IPS DF 19.7 (cell line): ENCODE data around the gene HCFC1R1.
"Not testable (repeated sequence)": the region's sequence is repeated elsewhere in the genome, so short reads cannot be mapped to it uniquely, and the experiment has no call there.

ENCODE experiments used
- DNase-seq: peaks from one replicate; pipeline ENCODE4 v3.0.0-alpha.2; 2013; ENCODE audit warnings: low read depth, low spot score

The HCFC1R1 gene

GRCh38 chr16:3023669-3024478 lies at the start of gene HCFC1R1, which contains the start of gene THOC6:
Gene HCFC1R1 (minus strand): TSS chr16:3023942. CDS start chr16:3023941, 1 bp downstream.
Gene THOC6 (plus strand): TSS chr16:3024035. CDS start chr16:3024327, 292 bp downstream.
- DNase-seq, result no peak

GRCh38 chr16:3073448-3073847 lies 49.7 kb upstream of the HCFC1R1 start:
- no peak for DNase-seq

GRCh38 chr16:3072576-3073263 lies 49.0 kb upstream of the HCFC1R1 start:
- DNase-seq, result not testable (repeated sequence)

GRCh38 chr16:3072148-3072547 lies 48.4 kb upstream of the HCFC1R1 start:
- not testable (repeated sequence) for DNase-seq

- no peak for DNase-seq
Observed at GRCh38 chr16:3071655-3072054, 47.9 kb upstream of the HCFC1R1 start.

GRCh38 chr16:3070608-3071111 lies 46.9 kb upstream of the HCFC1R1 start:
- no peak for DNase-seq

GRCh38 chr16:3069146-3069545 lies 45.4 kb upstream of the HCFC1R1 start:
- not testable (repeated sequence) for DNase-seq

GRCh38 chr16:3068487-3068886 lies 44.7 kb upstream of the HCFC1R1 start:
- DNase-seq, result no peak

GRCh38 chr16:3066440-3066748 lies 42.7 kb upstream of the HCFC1R1 start:
- no peak for DNase-seq

- DNase-seq, result no peak
Observed at GRCh38 chr16:3065742-3066439, 42.1 kb upstream of the HCFC1R1 start.

- no peak for DNase-seq
Observed at GRCh38 chr16:3065069-3065741, 41.5 kb upstream of the HCFC1R1 start, which contains the start of gene IL32. Gene IL32 (plus strand): TSS chr16:3065640. CDS start chr16:3065812, 172 bp downstream.

- no peak for DNase-seq
Observed at GRCh38 chr16:3063625-3064386, 40.1 kb upstream of the HCFC1R1 start.

- no peak for DNase-seq
Observed at GRCh38 chr16:3062553-3062952, 38.8 kb upstream of the HCFC1R1 start.

GRCh38 chr16:3060339-3061127 lies 36.8 kb upstream of the HCFC1R1 start:
- DNase-seq, result no peak

GRCh38 chr16:3059723-3060242 lies 36.0 kb upstream of the HCFC1R1 start:
- no peak for DNase-seq

- no peak for DNase-seq
Observed at GRCh38 chr16:3059041-3059722, 35.4 kb upstream of the HCFC1R1 start.

- DNase-seq, result no peak
Observed at GRCh38 chr16:3058139-3059030, 34.6 kb upstream of the HCFC1R1 start.
